K562 (cell line): Measurements from ENCODE around the gene AMBRA1. TPM values are rescaled to one million over a fixed set of nuclear protein-coding genes. Genes with fewer than 3 reads are reported as not detected.

Experiments used
- ATAC-seq: fragments of 200-7000 bp; cut with Tn5 transposase; 3 replicates; pipeline ENCODE4 v1.9.1; 2020; ENCODE audit warnings: moderate library complexity
- BruUV-seq: library from RNA; stranded (reverse); fragments of 400-500 nt; replicated peaks from 2 replicates; lab custom pipeline; 2021; lab: Mats Ljungman, UMichigan
- CTCF ChIA-PET: fragments of 300-600 bp; formaldehyde crosslinking; extraction: SDS; loops from one replicate; lab custom pipeline; 2021; ENCODE audit warnings: low intra/inter-chr PET ratio; lab: Yijun Ruan, JAX
- POLR2A ChIA-PET: fragments of 300-600, 350-650 bp; sonication (Branson Sonifier 250); formaldehyde crosslinking; extraction: SDS; loops from one replicate; lab custom pipeline; 2021; ENCODE audit warnings: antibody characterized with exemption, inconsistent platforms; lab: Yijun Ruan, JAX
- DNase-seq, 4 experiments: peaks; one replicate each; pipeline versions ENCODE4 v3.0.0 to v3.0.0-alpha.2; 2011 to 2018; ENCODE audit warnings: low spot score in 3 of 4, mixed read lengths in 3 of 4; ENCODE audit errors: extremely low read depth in 1 of 4
- FAIRE-seq: peaks from 2 replicates; lab custom pipeline; 2011; peaks lifted over from hg19 to GRCh38; lab: Jason Lieb, UNC
- H2AFZ ChIP-seq: 2 replicates; pipeline ENCODE4 v1.6.0; 2011; ENCODE audit warnings: low read depth, low read length, control low read depth, inconsistent platforms
- H3K27ac ChIP-seq: fragments of 200-600 bp; 3 replicates; pipeline ENCODE4 v1.8.0; 2011; ENCODE audit warnings: low read depth, mild to moderate bottlenecking, control low read depth, inconsistent platforms, low read length, moderate library complexity, mixed read lengths; ENCODE audit errors: extremely low read depth
- H3K27me3 ChIP-seq, 2 experiments: fragments of 300-600 bp in 1 of 2; 2 replicates in 1 of 2; 3 replicates in 1 of 2; pipeline versions ENCODE4 v1.6.0 to v1.8.0; 2011; ENCODE audit warnings: inconsistent platforms in 2 of 2, low read length in 2 of 2, mild to moderate bottlenecking in 1 of 2, mixed read lengths in 1 of 2, moderate library complexity in 1 of 2; ENCODE audit not compliant: control insufficient read depth in 2 of 2, insufficient read depth in 2 of 2
- H3K36me3 ChIP-seq: fragments of 300-600 bp; 3 replicates; pipeline ENCODE4 v1.8.0; 2011; ENCODE audit warnings: mild to moderate bottlenecking, low read length, inconsistent platforms; ENCODE audit not compliant: control insufficient read depth, insufficient read depth
- H3K4me1 ChIP-seq, 2 experiments: fragments of 200-600 bp in 1 of 2; replicated peaks in 1 of 2; 2 replicates in 1 of 2; 3 replicates in 1 of 2; pipeline versions ENCODE4 v1.5.1 to v1.8.0; 2011; ENCODE audit warnings: inconsistent platforms in 2 of 2, low read length in 2 of 2, mild to moderate bottlenecking in 1 of 2, mixed read lengths in 1 of 2, moderate library complexity in 1 of 2; ENCODE audit not compliant: control insufficient read depth in 2 of 2, insufficient read depth in 2 of 2
- H3K4me2 ChIP-seq: 2 replicates; pipeline ENCODE4 v1.6.1; 2011; ENCODE audit warnings: low read length, control low read depth, inconsistent platforms, mixed read lengths; ENCODE audit not compliant: insufficient read depth
- H3K4me3 ChIP-seq: fragments of 200-600 bp; sonication (generic), shearing (Covaris generic); 2 replicates; pipeline ENCODE4 v1.5.1; 2016; ENCODE audit warnings: control low read depth, inconsistent platforms
- H3K79me2 ChIP-seq: fragments of 200-600 bp; 3 replicates; pipeline ENCODE4 v1.8.0; 2011; ENCODE audit warnings: low read length, inconsistent platforms; ENCODE audit not compliant: control insufficient read depth, insufficient read depth
- H3K9ac ChIP-seq, 2 experiments: 2 replicates each; pipeline versions ENCODE4 v1.6.0 to v1.6.1; 2011; ENCODE audit warnings: low read depth in 2 of 2, low read length in 2 of 2, control low read depth in 1 of 2, inconsistent platforms in 1 of 2, mild to moderate bottlenecking in 1 of 2, mixed read lengths in 1 of 2; ENCODE audit not compliant: insufficient read depth in 1 of 2
- H3K9me1 ChIP-seq: one replicate; pipeline ENCODE4 v1.6.0; 2011; ENCODE audit warnings: inconsistent platforms, mild to moderate bottlenecking, low read length, moderate library complexity; ENCODE audit not compliant: control insufficient read depth, insufficient read depth
- H3K9me3 ChIP-seq: replicated peaks from 2 replicates; pipeline ENCODE4 v1.5.1; 2011; ENCODE audit warnings: low read depth, low read length, inconsistent platforms; ENCODE audit not compliant: control insufficient read depth, insufficient read depth
- H4K20me1 ChIP-seq: replicated peaks from 2 replicates; pipeline ENCODE4 v1.6.1; 2011; ENCODE audit warnings: low read length, inconsistent platforms, mixed read lengths; ENCODE audit not compliant: control insufficient read depth, insufficient read depth
- FOS ChIP-seq: IDR thresholded peaks from 3 replicates; pipeline ENCODE4 v1.6.1; 2011; ENCODE audit not compliant: insufficient read length; ENCODE audit errors: extremely low read depth
- FOXK1 ChIP-seq: sonication (generic); formaldehyde crosslinking; IDR thresholded peaks from 2 replicates; pipeline ENCODE4 v1.8.0; 2022; ENCODE audit warnings: missing genetic modification reagents, mild to moderate bottlenecking, borderline replicate concordance
- MAFG ChIP-seq: fragments of 450-650 bp; conservative IDR thresholded peaks from 2 replicates; pipeline ENCODE4 v1.6.1; 2016; ENCODE audit warnings: missing genetic modification characterization, missing compliant biosample characterization
- MAFK ChIP-seq: IDR thresholded peaks from 2 replicates; pipeline ENCODE4 v1.6.1; 2011; ENCODE audit warnings: low read length, improper control_type of control experiment
- NUFIP1 ChIP-seq: fragments of 450-650 bp; IDR thresholded peaks from 2 replicates; pipeline ENCODE4 v1.6.1; 2018; ENCODE audit not compliant: partially characterized antibody
- PHF8 ChIP-seq: fragments of 200-600 bp; sonication (generic); IDR thresholded peaks from 2 replicates; pipeline ENCODE4 v1.6.1; 2012; ENCODE audit warnings: mixed run types, mild to moderate bottlenecking, inconsistent platforms, low read length, moderate library complexity, borderline replicate concordance
- POLR2B ChIP-seq: fragments of 450-650 bp; IDR thresholded peaks from 2 replicates; pipeline ENCODE4 v1.6.1; 2018; ENCODE audit warnings: low read depth; ENCODE audit not compliant: partially characterized antibody
- SAFB2 ChIP-seq: fragments of 200-400 bp; formaldehyde crosslinking; IDR thresholded peaks from 2 replicates; pipeline ENCODE4 v1.6.1; 2018; ENCODE audit warnings: borderline replicate concordance, low read length, low read depth, moderate library complexity; ENCODE audit not compliant: severe bottlenecking
- SMARCE1 ChIP-seq: fragments of 450-650 bp; IDR thresholded peaks from 2 replicates; pipeline ENCODE4 v1.7.1; 2016; ENCODE audit warnings: mild to moderate bottlenecking
- ZBTB1 ChIP-seq: sonication (generic); formaldehyde crosslinking; IDR thresholded peaks from 2 replicates; pipeline ENCODE4 v1.8.1; 2023; ENCODE audit warnings: missing genetic modification reagents, low read depth, mild to moderate bottlenecking, borderline replicate concordance
- ZNF165 ChIP-seq: fragments of 250-450 bp; sonication (Bioruptor Pico); IDR thresholded peaks from 2 replicates; pipeline ENCODE4 v1.4.0; 2020; ENCODE audit warnings: borderline replicate concordance
- ZNF224 ChIP-seq: sonication (generic); formaldehyde crosslinking; IDR thresholded peaks from 2 replicates; pipeline ENCODE4 v1.8.0; 2022; ENCODE audit warnings: mild to moderate bottlenecking, missing genetic modification reagents
- ZNF282 ChIP-seq: sonication (generic); formaldehyde crosslinking; IDR thresholded peaks from 2 replicates; pipeline ENCODE4 v1.8.1; 2023; ENCODE audit warnings: missing genetic modification reagents
- ZNF780A ChIP-seq: fragments of 250-450 bp; sonication (Bioruptor Pico); IDR thresholded peaks from 2 replicates; pipeline ENCODE4 v1.5.0; 2021; ENCODE audit warnings: mild to moderate bottlenecking
- in situ Hi-C: fragments of 300-500 bp; cut with MboI; formaldehyde crosslinking; loops from 4 replicates; pipeline ENCODE4 v1.15.0; 2018; ENCODE audit warnings: inconsistent platforms, mixed read lengths
- intact Hi-C: fragments of 100-400 bp; cut with micrococcal nuclease; formaldehyde crosslinking; loops from 2 replicates; pipeline ENCODE4 v1.14.2; 2022
- polyA plus RNA-seq, 8 experiments: library from polyadenylated mRNA; depleted of rRNA in 4 of 8; stranded (reverse) in 5 of 8; unstranded in 3 of 8; fragments of >200 nt; fragmentation: Nextera tagmentation in 2 of 8; fragmentation: Illumina TruSeq in 1 of 8; extraction: Ambion mirVana in 2 of 8; extraction: Trizol in 1 of 8; gene quantifications; 2 replicates each; pipeline versions ENCODE4 v1.2.1 to v1.2.3, GENCODE V29; 2011 to 2014; ENCODE audit warnings: inconsistent platforms in 1 of 8, missing spikeins in 1 of 8
- total RNA-seq, 7 experiments: library from RNA; depleted of rRNA in 6 of 7; stranded (reverse); fragments of >200 nt in 6 of 7; fragmentation: Illumina TruSeq in 2 of 7; extraction: Trizol in 2 of 7; gene quantifications; 2 replicates each; pipeline versions ENCODE4 v1.2.1 to v1.2.3, GENCODE V29; 2011 to 2021; ENCODE audit warnings: low replicate concordance in 1 of 7
- TF ChIP-seq, protein P1 (sequence below), 3 experiments: fragments of 200-800 bp in 1 of 3; sonication (Bioruptor generic) in 1 of 3; sonication (generic) in 1 of 3; formaldehyde crosslinking in 1 of 3; IDR thresholded peaks; 2 replicates each; pipeline versions ENCODE4 v1.6.1 to v1.8.0; 2016 to 2022; ENCODE audit warnings: mild to moderate bottlenecking in 2 of 3, missing compliant biosample characterization in 2 of 3, missing genetic modification characterization in 2 of 3, missing genetic modification reagents in 1 of 3

Gene AMBRA1
- total and polyA plus RNA-seq, 9 of the 15 experiments (the other 6 are each of a cell fraction or from before 2014, with no cell fraction given), result 0.15 to 24.5 (median 13.0) TPM

DNA sequence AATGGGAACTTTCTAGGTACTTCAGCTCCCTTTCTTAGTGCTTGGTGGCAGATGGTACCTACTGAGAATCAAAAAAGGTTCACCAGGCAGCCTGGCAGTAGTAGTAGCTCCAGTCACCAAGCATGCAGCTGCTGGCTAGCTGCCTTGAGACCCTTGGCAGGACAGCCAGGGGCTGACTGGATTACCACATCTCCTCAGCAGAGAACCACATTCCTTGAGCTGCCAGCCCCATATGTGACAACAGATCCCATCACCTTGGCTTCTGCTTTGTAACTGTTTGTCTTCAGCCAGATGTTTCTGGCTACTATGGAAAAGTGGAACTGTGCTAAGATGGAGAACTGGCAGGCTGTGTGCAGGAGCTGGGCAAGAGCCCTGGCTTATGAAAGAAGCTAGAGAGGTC, 162.6 kb downstream of the AMBRA1 start:
- in situ Hi-C loops, result no loop called here
- Histone ChIP-seq H3K27me3 (no peaks in the 10 kb centered on the region), H3K4me3 (no peak overlapping the region), H3K79me2 (0 out of 3 replicates have a peak, but pooled peaks cover 2% of the 10 kb centered on the region), H3K36me3 (peaks cover 49% of the 10 kb centered on the region; the same call in 2 of the 3 replicates), H3K9ac (no peak overlapping the region), H3K4me1 (peaks cover 0 to 18% of the 10 kb centered on the region in 2 experiments; a peak in 3 of 5 replicates), H3K27ac (no peak overlapping the region), H2AFZ (no peak overlapping the region), H3K9me1 (no peaks in the 10 kb centered on the region), H3K4me2 (no peak overlapping the region), H3K9me3 (no peaks in the 10 kb centered on the region), H4K20me1 (no peaks in the 10 kb centered on the region)
- ChIA-PET POLR2A (interaction anchor here (0.7 to 1.2 kb wide), 3 partner anchors 12 to 20 kb away, joined by 3 read pairs; no protein-coding TSS in a partner anchor), CTCF (no interaction called here)
- intact Hi-C loops, result no loop called here
- DNase-seq (no peak), ATAC-seq (no peak), FAIRE-seq (no peak)
- no TSS peak for BruUV-seq
- no peak for TF ChIP-seq ZNF165 (CRISPR knock-in tag)
- TF ChIP-seq MAFG, result no peak
- no peak for TF ChIP-seq FOS
- TF ChIP-seq SMARCE1, result no peak
- no peak for TF ChIP-seq POLR2B
- TF ChIP-seq SAFB2, result no peak
- no peak for TF ChIP-seq MAFK
- TF ChIP-seq ZNF780A (CRISPR knock-in tag), result no peak
- TF ChIP-seq FOXK1, result no peak
- TF ChIP-seq ZNF282 (CRISPR knock-in tag), result no peak
- no peak for TF ChIP-seq NUFIP1
- TF ChIP-seq ZNF224 (CRISPR knock-in tag), result no peak
- TF ChIP-seq ZBTB1, result no peak
- TF ChIP-seq PHF8, result no peak
- TF ChIP-seq, protein P1, sequence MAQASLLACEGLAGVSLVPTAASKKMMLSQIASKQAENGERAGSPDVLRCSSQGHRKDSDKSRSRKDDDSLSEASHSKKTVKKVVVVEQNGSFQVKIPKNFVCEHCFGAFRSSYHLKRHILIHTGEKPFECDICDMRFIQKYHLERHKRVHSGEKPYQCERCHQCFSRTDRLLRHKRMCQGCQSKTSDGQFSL (CRISPR knock-in tag; IDR thresholded peaks at IDR 0.05), result no peak
- TF ChIP-seq, protein P1 (tag; IDR thresholded peaks at IDR 0.05), result no peak
